HG02642 (cell line): Measurements from ENCODE around the gene DGKB.

Source experiments
- ATAC-seq: cut with Tn5 transposase; IDR thresholded peaks from one replicate; pipeline ENCODE4 v1.9.1; 2021; ENCODE audit warnings: mild to moderate bottlenecking; ENCODE audit not compliant: unreplicated experiment, poor library complexity

Gene DGKB

GRCh38 chr7:14868937-14869336 is 33.6 kb downstream of the DGKB start:
- no peak for ATAC-seq

DNA sequence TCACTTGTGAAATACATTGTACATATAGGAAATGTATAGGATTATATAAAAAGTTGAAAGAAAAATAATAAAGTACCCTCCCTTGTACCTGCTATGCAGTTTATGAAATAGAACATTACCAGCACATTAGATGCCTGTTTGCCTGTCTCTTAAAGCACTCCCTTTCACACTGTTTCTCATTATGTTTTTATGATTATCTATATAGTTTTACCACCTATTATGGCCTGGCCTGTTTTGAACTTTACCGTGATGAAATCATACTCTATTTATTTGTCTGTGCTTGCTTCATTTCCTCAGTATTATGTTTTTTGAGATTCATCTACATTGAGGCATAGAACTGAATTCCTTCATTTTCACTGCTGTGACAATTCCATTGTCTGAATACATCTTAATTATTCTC is 41.1 kb downstream of the DGKB start:
- ATAC-seq: no peak

DNA sequence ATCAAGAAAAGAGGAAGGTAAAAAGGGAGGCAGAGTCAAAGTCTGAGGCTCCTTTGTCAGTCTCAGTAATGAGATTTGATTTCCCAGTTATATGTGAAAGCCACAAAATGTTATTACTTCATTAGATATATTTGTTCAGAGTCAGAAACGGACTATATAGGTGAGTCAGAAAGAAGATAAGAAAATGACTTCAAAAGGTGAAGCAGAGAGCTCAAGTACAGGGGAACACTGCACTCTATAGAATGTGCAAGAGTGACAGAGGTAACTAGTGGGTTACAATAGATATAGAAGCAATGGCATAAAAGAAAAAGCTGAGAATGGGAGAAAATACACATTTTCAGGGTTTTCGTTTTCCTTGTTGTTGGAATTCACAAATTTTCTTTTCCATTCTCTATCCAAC is 43.3 kb downstream of the DGKB start:
- no peak for ATAC-seq

DNA sequence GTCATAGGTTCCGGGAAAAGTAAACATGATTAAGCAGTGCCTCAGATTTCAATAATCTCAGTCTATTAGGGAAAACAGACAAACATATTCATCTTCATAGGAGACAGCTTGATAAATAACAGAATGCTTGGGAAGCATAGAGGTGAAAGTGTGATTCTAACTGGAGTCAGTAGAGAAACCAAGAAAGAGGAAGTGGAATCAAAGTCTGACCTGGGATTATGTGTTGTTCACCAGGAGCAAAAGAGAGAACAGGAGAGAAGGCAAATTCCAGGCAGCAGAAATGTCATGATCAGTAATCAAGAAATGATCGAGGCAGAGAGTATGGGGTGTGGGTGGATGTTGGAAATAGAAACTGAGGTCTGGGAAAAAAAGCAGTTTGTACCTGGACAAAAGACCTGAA is 43.7 kb downstream of the DGKB start:
- ATAC-seq: no peak

DNA sequence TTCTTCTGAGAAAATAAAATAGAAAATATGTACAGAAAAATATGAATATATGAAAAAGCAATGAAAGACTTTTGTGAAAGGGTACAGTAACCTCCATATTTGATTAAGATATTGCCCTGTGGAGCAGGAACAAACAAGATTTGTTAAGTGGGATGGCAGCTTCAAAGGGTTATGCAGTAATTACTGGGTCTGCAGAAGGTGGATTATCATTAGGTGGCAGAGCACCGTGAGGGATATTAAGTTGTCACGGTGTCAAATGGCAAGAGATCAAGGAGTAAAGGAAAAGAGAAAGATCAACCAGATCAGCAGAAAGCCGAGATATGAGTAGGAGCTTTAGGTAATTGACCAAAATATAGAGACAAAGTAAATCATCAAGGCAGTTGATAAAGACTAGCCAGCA is 44.1 kb downstream of the DGKB start:
- ATAC-seq: no peak

DNA sequence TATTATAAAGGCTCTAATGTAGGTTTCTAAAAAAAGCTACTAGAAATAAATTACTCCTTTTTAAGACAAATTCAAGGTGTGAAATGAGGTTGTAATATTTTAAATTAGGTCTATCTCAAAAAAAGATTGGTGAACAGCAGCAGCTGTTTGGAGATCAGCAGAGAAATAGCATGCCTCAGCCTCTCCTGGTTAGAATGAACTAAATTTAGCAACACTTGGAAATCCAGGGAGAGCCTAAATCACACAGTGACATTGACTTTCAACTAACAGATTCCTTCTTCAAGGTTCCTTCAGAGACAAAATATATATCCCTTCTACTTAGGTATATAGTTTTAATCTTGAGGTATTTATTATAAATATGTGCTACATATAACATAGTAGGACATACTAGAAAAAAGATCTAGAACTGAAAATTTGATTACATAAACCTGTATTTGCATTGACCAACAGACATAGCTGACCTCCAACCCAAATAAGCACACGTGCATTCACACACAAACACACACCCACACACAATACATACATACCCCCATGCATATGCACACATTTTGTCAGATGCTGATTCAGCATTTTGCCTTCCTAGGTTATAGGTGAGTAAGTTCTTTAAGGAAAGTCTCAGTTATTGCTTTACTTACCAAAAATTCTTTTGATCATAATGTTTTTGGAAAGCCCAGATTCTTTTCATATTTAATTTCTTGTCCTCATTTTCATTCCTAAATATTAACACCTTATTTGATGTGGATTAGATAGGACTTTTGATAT is 47.3 kb downstream of the DGKB start:
- no peak for ATAC-seq

- no peak for ATAC-seq
Observed at GRCh38 chr7:14854471-14854870, 48.1 kb downstream of the DGKB start.

- no peak for ATAC-seq
Observed at GRCh38 chr7:14851610-14852009, 50.9 kb downstream of the DGKB start.

DNA sequence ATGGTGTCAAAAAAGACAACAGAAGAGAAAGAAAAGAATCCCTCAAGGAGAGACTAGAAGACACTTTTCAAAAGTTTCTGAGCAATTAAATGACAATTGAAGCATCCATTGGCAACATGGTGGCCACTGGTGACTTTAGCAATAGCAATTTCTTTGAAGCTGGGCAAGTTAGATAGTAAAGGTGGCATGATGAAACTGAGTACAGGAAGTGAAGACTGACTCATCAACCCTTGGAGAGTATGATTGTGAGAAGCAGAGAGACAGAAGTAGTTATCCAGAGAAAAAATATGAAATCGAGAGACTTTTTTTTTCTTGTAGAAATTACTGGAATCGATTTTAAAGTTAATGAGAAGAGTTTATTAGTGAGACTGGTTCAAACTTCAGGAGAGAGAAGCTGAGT is 52.5 kb downstream of the DGKB start:
- no peak for ATAC-seq

GRCh38 chr7:14846405-14846804 is 56.1 kb downstream of the DGKB start:
- ATAC-seq: no peak

DNA sequence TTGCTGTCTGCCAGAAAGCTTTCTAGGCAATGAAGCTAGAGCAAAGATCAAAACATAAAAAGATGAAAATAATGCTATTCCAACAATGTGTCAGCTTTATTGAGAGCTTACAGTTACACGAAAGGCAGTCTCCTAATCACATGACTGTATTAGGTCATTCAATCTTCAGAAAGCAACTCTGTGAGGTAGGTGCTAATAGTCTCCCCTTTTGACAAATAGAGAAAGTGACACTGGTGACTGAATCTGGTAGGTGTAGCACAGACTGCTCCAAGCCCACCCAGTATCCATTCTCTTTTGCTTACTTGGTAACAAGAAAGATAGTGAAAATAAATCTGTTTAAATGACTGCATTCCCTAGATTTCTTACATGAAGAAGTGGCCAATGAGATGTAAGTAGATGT is 58.8 kb downstream of the DGKB start:
- no peak for ATAC-seq

DNA sequence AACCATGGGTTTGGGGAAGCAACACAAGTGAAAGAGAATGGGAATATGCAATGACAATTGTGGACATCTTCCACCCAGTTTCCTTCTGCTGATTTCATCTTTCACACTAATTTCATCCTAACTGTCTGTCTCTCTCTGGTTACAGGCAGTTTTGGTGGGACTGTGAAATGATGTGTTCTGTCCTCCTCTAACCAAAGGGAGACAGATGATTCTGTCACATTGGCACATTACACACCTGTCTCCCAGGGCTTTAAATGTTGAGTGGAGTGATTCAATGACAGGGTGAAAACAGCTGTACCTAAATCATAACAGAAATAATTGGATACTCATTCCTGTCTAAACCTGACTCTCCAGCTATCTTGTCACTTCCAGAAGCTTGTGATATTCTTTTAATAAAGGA is 60.0 kb downstream of the DGKB start:
- ATAC-seq: no peak

- no peak for ATAC-seq
Observed at GRCh38 chr7:14841869-14842268, 60.7 kb downstream of the DGKB start.

- ATAC-seq: no peak
Observed at GRCh38 chr7:14841086-14841485, 61.5 kb downstream of the DGKB start.

DNA sequence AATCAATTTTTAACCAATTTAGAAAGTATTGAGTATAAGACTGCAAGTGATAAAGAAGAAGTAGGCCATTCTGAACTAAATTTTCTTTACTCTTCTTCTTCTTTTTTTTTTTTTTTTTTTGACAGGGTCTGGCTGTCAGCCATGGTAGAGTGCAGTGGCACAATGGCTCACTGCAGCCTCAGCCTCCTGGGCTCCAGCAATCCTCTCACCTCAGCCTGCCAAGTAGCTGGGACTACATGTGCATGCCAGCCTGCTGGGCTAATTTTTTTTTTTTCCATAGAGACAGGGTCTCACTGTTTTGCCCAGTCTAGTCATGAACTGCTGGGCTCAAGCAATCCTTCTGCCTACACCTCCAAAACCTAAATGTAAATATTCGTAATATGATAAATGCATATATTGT is 63.2 kb downstream of the DGKB start:
- ATAC-seq: no peak

- no peak for ATAC-seq
Observed at GRCh38 chr7:14837216-14837615, 65.3 kb downstream of the DGKB start.

DNA sequence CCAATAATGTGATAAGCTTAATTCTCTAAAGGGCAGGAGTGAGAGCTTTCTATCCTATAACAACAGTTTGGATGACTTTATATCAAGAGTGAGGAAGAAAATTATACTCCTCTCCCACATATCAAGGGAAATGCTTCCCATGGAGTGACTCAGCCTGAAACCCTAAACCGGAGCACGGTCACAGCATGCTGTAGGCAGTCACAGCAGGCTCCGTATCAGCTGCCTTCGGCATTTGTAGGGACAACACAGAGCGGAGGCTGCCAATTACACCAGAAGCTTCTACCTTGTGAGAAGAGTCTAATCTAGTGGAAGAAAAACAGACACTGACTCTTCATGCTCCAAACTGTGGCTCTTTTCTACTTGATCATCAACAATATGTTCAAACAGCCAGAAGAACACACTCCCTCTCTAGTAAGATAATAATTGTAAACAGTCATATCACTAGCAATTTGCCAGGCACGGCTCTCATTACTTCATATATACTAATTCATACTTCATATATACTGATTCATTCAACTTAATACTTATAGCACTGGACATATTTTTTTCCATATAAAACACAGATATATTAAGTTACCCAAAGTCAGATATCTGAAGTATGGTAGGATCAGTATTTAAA is 65.9 kb downstream of the DGKB start:
- ATAC-seq: no peak

DNA sequence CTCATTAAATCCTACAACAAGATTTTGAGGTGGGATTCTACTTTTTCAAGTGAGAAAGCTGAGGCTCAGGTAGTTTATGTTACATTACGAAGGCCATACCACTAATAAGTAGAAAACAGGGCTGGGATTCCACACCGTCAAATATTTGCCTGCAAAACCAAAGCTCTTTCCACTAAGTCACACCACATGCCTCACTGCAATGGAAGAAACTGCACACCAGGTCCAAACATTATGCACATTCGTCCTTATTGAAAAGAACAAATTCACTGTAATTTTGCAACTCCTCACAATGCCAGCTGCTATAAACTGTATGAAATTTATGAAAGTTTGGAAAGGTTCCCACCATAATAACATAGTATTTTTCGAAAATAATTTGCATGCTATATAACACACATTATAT is 66.5 kb downstream of the DGKB start:
- no peak for ATAC-seq

DNA sequence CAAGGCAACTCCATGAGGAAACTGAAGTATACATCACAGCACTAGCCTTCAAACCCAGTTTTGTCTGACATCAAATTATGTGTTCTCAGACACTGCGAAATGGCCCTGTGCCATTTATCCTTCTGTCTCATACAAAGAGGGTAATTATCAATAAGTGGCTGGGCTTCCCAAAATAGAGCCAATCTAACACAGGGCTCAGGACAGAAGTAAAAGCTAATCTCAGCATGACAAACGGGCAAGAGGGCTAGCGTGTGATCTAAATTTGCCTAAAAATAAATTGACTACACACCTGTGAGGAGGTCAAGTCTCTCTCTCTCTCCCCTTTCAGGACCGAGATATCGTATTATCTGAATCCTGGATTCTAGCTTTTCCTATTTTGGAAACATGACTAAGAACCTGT is 67.2 kb downstream of the DGKB start:
- ATAC-seq: no peak

GRCh38 chr7:14834883-14835282 is 67.7 kb downstream of the DGKB start:
- peak; percentile 13 for ATAC-seq

DNA sequence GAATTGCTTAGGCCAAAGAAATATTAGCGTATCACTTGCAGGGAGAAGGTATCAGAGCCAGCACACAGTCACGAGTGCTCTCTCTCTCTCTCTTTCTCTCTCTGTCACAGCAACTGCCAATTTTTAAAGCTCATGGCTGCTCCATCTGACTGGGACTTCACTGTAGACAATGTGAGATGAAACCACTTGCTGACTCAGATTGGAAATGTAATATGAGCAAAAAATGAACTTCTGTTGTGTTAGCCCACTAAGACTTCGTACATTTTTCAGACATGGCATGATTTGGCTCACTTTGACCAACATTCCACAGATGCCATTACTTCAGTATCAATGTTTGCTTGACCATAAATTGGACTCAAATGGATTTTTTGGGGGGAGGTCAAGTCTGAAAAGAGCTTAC is 68.1 kb downstream of the DGKB start:
- peak; percentile 54 for ATAC-seq

DNA sequence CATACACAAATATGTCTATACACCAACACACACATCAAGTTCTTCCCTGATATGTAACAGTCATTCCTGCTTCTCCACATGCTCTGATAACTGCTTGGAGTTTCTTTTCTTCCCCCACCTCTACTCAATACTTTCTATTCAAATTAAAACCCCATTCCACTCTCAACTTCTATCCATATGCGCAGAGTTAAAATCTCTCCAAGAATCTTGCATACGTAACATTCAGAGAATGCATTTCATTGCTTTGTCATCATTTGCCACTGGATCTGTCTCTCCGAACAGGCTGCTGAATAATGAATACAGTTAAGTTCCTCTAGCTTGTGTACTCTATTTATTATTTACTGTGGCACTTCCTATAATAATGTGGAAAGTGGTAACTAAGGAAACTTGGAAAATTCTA is 68.8 kb downstream of the DGKB start:
- no peak for ATAC-seq
